ENCODE measurements around the gene FAM219A.

FAM219A gene, protein sequence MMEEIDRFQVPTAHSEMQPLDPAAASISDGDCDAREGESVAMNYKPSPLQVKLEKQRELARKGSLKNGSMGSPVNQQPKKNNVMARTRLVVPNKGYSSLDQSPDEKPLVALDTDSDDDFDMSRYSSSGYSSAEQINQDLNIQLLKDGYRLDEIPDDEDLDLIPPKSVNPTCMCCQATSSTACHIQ

DNA sequence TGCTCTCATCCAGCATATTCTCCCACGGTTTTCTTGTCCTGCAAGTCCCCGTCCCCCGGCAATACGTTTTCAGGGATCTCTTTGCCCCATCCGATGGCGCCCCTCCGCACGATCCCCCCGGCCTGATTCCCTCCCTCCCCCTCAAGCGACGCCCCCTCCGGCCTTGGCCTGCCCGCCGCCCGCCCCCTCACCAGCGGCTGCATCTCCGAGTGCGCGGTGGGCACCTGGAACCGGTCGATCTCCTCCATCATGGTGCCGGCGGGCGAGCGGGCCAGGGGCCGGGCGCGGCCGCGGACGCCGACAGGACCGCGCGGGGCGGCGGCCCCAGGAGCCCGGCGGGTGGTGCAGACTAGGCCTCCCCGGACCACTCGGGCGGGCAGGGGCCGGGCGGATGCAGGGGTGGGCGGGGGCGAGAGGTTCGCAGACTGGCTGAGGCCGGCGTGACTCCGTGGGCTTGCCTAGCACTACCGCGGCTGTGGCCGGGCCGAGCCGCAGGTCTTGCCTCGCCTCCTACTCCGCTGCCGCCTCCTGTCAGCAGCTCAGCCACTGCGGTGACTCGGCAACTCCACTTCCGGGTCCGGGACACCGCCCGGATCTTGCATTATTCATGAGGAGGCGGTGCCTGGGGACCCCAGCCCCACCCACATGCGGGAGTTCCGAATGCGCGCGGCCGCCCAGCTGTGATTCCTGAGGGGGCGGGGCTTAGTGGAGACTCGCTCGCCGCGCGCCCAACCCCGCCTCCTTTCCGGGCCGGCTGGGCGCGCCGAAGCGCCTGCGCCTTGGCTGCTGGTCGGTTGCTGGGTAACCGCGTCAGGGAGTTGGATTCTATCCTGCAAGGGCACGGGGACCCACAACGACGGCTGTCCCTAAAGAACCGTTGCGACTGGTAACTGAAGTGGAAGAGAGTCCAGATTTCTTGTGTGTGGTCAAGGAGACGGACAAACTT lies at the start of gene FAM219A, which contains the start of gene DNAI1:
Gene FAM219A, minus strand, starts transcription at position 558 of the 946 bp plus-strand sequence. Its CDS starts 307 bp downstream, at position 251.
Gene DNAI1, plus strand, starts transcription at position 793 of the 946 bp plus-strand sequence. CDS start 201 bp downstream, outside the sequence.
- peak; percentile 75 to 99 (median 98) for DNase-seq

GRCh38 chr9:34507966-34508365 lies 49.6 kb upstream of the FAM219A start:
- no peak for DNase-seq

DNA sequence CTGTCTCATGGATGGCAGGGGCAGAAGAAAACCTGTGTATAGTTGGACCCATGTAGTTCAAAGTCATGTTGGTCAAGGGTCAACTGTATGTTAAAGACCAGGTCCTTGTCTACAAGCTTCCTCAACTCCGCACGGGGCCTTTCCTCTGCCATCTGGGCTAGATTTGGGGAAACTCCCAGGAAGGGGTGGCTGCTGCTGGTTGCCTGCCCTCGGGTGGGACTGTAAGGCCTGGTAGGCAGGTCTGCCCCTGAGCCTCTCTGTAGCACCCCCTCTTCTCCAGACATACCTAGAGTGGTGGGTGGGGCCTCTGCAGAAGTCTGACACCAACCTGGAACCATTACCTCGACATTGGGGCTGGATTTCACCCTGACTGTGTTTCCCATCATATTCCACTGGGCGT lies 49.2 kb upstream of the FAM219A start:
- no peak for DNase-seq

- no peak for DNase-seq
Measured at GRCh38 chr9:34506623-34507022, 48.3 kb upstream of the FAM219A start.

GRCh38 chr9:34505370-34506120 lies 47.2 kb upstream of the FAM219A start:
- DNase-seq, result no peak

GRCh38 chr9:34503406-34503805 lies 45.0 kb upstream of the FAM219A start:
- DNase-seq, result no peak

DNA sequence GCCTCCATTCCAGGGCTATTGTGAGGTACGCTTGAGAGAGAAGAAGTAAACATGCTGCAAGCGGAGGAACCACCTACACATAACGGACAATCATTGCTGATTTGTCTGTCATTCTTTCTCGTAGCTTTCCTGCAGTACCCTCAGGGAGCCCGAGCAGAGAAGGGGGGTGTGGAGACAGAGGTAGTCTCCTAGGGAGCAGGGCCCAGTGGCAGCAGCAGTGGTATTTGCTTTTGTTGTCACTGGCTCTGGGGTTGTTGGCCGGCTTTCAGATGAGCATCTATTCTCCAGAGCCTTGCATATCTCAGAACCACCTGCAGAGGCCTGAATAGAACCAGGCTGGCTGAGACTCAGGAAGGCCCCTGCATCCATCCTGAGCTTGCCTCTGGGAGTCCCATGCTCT lies 44.5 kb upstream of the FAM219A start:
- DNase-seq, result peak in 7 of 14 donors; percentile 21 to 67 (median 60)

- peak in 1 of 14 donors; percentile 58 for DNase-seq
Measured at GRCh38 chr9:34502471-34502870, 44.1 kb upstream of the FAM219A start.

GRCh38 chr9:34501889-34502425 lies 43.6 kb upstream of the FAM219A start:
- peak; percentile 30 to 98 (median 90) for DNase-seq

GRCh38 chr9:34501372-34501771 lies 43.0 kb upstream of the FAM219A start:
- peak in 1 of 14 donors; percentile 41 for DNase-seq

GRCh38 chr9:34500623-34501267 lies 42.4 kb upstream of the FAM219A start:
- peak in 12 of 14 donors; percentile 16 to 75 (median 36) for DNase-seq

DNA sequence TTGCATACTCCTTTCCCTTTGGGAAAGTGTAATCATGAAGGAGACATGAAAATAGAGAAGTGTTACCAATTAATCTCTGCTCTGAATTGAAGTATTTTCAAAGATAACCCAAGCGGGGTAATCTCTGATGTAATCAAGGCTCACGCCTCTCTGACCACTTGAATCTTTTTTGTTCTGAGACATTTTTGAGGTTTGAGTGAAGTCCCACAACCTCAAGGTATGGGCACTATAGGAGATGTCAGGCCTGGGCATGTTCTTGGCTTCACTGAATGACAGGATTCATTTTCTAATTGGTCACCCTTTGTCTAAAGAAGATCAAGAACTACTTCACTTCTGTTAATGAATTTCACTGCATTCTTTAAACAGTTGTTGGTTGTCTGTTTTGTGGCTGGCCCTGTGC lies 40.7 kb upstream of the FAM219A start:
- DNase-seq, result no peak

GRCh38 chr9:34498553-34498952 lies 40.2 kb upstream of the FAM219A start:
- DNase-seq, result peak in 1 of 14 donors; percentile 16

- no peak for DNase-seq
Measured at GRCh38 chr9:34496149-34496712, 37.9 kb upstream of the FAM219A start.

- DNase-seq, result peak in 1 of 14 donors; percentile 30
Measured at GRCh38 chr9:34493972-34494535, 35.7 kb upstream of the FAM219A start.

- DNase-seq, result no peak
Measured at GRCh38 chr9:34492051-34492450, 33.7 kb upstream of the FAM219A start.

DNA sequence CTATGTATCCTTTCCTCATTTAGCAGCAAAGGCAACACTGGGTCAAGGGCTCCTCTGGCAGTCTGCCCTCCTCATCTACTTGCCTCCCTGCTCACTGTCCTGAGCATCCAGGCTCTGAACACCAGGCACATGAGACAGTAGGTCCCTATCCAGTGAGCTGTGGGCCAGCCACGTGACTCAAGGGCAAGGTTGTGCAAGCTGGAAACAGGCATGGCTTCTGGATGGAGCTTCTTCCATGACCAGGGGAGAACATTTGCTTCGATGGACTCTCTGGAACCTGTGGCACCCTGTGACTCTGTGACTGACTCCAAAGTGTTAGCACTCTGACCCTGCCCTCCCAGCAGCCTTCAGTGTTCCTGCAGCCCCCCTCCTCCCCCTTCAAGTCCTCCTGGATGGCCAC lies 33.2 kb upstream of the FAM219A start:
- no peak for DNase-seq

DNA sequence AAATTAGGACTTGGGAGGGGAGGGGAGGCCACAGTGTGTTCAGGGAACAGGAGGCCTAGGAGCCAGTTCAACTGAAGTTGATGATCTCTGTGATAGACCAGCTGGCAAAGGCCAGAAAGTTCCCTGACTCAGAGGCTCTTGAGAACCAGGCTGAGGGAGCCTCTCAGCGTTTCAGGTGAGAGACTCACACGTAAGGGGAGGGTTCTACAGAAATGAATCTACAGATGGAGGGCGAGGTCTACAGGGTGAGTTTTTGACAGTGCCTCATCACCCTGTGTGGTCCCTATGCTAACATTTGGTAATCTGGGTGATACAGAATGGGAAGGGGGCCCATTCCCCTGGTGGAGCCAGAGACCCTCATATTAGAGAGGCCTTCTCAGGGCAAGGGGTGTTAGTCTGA lies 32.4 kb upstream of the FAM219A start:
- DNase-seq, result no peak

DNA sequence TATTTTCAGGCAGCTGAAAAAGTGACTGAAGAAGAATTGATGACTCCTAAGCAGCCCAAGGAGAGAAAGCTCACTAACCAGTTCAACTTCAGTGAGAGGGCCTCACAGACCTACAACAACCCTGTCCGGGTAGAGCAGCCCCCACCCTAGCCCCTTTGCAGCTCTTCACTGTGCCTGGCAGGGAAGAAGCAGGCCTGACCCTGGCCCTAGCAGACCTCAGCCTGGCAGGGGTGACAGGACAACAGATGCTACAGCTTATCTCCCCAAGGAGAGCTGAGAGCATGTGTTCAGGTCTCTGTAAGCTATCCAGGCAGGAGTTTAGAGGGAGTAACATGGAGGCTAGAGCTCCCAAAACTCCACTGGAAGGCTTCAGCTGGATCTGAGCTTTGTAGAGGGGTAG lies 32.0 kb upstream of the FAM219A start:
- DNase-seq, result no peak

DNA sequence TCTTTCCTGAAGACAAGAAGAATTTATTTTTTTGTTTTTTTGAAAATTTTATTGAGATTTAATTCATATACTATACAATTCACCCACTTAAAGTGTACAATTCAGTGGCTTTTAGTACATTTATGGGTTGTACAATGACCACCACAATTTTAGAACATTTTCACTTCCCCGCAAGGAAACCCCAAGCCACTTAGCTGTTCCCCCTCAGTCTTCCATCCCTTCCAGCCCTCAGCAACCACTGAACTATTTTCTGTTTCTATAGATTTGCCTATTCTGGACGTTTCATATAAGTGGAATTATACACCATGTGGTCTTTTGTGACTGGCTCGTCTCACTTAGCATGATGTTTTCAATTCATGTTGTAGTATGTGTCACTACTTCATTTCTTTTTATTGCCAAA lies 28.2 kb upstream of the FAM219A start:
- DNase-seq, result no peak

- DNase-seq, result no peak
Measured at GRCh38 chr9:34485822-34486221, 27.5 kb upstream of the FAM219A start.
